ENCODE results near the gene IFNK. TPM values are rescaled to one million over a fixed set of nuclear protein-coding genes. Genes with fewer than 3 reads are reported as not detected.

Gene IFNK
- total and polyA plus RNA-seq, 2 donors (not counting 3 experiments of a cell fraction or from before 2014, with no cell fraction given) = not detected

DNA sequence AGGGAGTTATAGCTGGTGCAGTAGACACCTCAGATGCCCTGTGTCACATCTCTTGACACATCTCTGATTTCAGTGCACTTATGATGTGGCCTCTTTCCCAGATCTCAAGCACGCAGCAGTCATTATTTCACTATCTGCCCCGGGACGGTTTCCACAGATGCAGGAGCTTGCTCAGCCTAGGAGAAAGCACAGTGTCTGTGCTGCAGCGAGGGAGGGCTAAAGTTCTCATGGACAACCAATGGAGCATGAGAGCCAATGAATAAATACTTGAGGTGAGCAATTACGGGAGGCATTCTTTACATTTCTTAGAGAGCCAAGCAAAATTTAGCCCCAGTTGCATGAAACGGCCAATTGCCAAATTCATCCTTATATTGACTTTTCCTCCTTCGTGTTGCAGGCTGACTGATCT is 12.9 kb downstream of the IFNK start:
- FAIRE-seq = no peak
- no peaks in the 10 kb centered on the region for H3K9me1 ChIP-seq (replicated peaks; ENCODE audit: control insufficient read depth, extremely low read depth, insufficient read depth, low read length)
- no peak overlapping the region for H3K9ac ChIP-seq (replicated peaks; ENCODE audit: extremely low read depth, insufficient read depth, low read length)
- no peaks in the 10 kb centered on the region for H4K20me1 ChIP-seq (replicated peaks; ENCODE audit: control insufficient read depth, extremely low read depth, insufficient read depth, low read length)
- TF ChIP-seq POLR2AphosphoS5 (IDR thresholded peaks at IDR 0.05; ENCODE audit: insufficient read depth, low read depth, low read length) = no peak
- TF ChIP-seq EZH2 (IDR thresholded peaks at IDR 0.05; ENCODE audit: borderline replicate concordance, low read depth, low read length, severe bottlenecking) = no peak
- TF ChIP-seq MYC (IDR thresholded peaks at IDR 0.05; ENCODE audit: low read depth, low read length) = no peak
- TF ChIP-seq, protein P1, sequence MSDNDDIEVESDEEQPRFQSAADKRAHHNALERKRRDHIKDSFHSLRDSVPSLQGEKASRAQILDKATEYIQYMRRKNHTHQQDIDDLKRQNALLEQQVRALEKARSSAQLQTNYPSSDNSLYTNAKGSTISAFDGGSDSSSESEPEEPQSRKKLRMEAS (IDR thresholded peaks at IDR 0.05; ENCODE audit: insufficient read depth, insufficient read length) = no peak
- no peak for TF ChIP-seq GATA2 (IDR thresholded peaks at IDR 0.05; ENCODE audit: insufficient read depth, insufficient read length, low read depth, low read length)
- no peak for TF ChIP-seq FOS (IDR thresholded peaks at IDR 0.05; ENCODE audit: borderline replicate concordance, insufficient read depth, low read length)
- TF ChIP-seq JUN (IDR thresholded peaks at IDR 0.05; ENCODE audit: borderline replicate concordance, insufficient read depth, insufficient read length, low read depth) = no peak
- TF ChIP-seq, protein P2, sequence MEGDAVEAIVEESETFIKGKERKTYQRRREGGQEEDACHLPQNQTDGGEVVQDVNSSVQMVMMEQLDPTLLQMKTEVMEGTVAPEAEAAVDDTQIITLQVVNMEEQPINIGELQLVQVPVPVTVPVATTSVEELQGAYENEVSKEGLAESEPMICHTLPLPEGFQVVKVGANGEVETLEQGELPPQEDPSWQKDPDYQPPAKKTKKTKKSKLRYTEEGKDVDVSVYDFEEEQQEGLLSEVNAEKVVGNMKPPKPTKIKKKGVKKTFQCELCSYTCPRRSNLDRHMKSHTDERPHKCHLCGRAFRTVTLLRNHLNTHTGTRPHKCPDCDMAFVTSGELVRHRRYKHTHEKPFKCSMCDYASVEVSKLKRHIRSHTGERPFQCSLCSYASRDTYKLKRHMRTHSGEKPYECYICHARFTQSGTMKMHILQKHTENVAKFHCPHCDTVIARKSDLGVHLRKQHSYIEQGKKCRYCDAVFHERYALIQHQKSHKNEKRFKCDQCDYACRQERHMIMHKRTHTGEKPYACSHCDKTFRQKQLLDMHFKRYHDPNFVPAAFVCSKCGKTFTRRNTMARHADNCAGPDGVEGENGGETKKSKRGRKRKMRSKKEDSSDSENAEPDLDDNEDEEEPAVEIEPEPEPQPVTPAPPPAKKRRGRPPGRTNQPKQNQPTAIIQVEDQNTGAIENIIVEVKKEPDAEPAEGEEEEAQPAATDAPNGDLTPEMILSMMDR (IDR thresholded peaks at IDR 0.05; ENCODE audit: extremely low read depth in 1 of 2, insufficient read depth in 1 of 2, low read depth in 1 of 2, low read length in 2 of 2) = no peak
- TF ChIP-seq POLR2A (IDR thresholded peaks at IDR 0.05; ENCODE audit: low read depth, low read length) = no peak
- H2AFZ ChIP-seq (ENCODE audit: low read depth, low read length) = no peak overlapping the region
- H3K9me3 ChIP-seq (replicated peaks; ENCODE audit: control insufficient read depth, insufficient read depth, low read length) = no peaks in the 10 kb centered on the region
- BruUV-seq (replicated peaks) = no TSS peak
- ChIA-PET CTCF (interaction anchor here (1.6 to 2.1 kb wide), 2 partner anchors 10 to 204 kb away, joined by 5 to 9 read pairs; no protein-coding TSS in a partner anchor), POLR2A (no interaction called here)
- H3K36me3 ChIP-seq (ENCODE audit: control insufficient read depth in 2 of 2, extremely low read depth in 1 of 2, insufficient read depth in 2 of 2, low read length in 2 of 2) = no peaks in the 10 kb centered on the region
- dilution Hi-C loops (cut with MboI; ENCODE audit: extremely low pct_ligation_motif_present, low sequenced_read_pairs) = no loop called here
- H3K79me2 ChIP-seq (ENCODE audit: control insufficient read depth, insufficient read depth, low read length) = no peaks in the 10 kb centered on the region
- H3K27ac ChIP-seq (ENCODE audit: insufficient read depth, low read depth, low read length) = no peak overlapping the region
- DNase-seq (ENCODE audit: low read depth, low spot score) = no peak
- H3K4me1 ChIP-seq (ENCODE audit: control insufficient read depth, extremely low read depth, insufficient read depth, low read length) = no peaks in the 10 kb centered on the region
- intact Hi-C loops (cut with micrococcal nuclease) = no loop called here
- no peaks in the 10 kb centered on the region for H3K27me3 ChIP-seq (ENCODE audit: control insufficient read depth in 2 of 2, insufficient read depth in 2 of 2, low read length in 2 of 2)
- no peak overlapping the region for H3K4me3 ChIP-seq (replicated peaks in 1 of 3; ENCODE audit: insufficient read depth in 1 of 3, low read depth in 1 of 3, low read length in 3 of 3)
- H3K4me2 ChIP-seq (ENCODE audit: insufficient read depth, low read length) = no peak overlapping the region
